ENCODE results near the gene LRRFIP1.

LRRFIP1 gene

DNA sequence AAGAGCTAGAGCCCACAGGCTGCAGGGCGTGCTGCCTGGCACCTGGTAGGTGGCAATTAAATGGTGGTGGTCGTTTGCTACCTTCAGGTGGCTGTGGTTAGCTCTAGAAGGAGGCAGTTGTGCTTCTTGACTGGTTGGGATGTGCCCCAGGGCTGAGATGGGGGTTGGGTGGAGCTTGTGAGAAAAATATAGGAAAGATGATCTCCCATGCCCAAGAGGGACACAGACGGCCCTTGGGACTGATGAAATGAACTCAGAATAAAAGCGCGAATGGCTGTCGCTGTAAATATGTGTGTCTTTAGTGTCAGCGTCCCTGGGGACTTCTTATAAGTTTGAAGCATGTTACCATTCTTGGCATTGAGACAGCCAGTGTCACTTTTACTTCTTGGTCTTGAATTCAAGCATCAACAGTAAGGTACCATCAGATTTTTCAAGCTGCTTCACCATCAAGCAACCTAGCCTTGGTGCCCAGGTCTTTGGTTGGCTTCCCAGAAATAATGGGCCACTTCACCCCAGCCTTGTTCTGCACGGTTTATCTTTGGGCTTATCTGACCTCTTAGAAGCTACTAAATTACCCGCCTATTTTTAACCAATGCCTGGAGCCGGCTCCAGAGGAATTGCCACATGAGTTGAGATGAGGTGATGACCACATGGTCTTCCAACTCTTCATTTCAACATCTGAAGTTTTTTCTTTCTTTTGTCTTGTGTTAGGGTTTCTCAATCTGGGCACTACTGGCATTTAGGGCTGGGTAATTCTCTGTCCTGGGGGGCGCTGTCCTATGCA lies 11.9 kb downstream of the LRRFIP1 start:
- DNase-seq (ENCODE audit: low read depth in 1 of 2, low spot score in 1 of 2): no peak

DNA sequence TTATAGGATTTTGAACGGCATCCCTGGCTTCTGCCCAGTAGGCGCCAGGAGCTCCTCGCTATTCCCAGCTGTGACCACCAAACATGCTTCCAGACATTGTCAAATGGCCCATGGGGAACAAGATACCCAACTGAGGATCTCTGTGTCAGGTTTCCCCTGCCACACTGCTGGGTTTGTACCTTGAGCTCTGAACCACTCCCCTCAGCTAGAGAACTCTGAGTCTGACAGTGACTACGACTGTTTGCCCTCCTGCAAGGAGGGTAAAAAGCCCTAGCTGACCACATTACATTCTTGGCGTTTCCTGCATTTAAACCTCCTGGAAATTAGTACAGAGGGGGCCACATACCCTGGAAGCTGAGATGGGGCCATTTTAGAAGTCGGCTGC lies 12.4 kb downstream of the LRRFIP1 start:
- DNase-seq (ENCODE audit: low read depth in 1 of 2, low spot score in 1 of 2): no peak

DNA sequence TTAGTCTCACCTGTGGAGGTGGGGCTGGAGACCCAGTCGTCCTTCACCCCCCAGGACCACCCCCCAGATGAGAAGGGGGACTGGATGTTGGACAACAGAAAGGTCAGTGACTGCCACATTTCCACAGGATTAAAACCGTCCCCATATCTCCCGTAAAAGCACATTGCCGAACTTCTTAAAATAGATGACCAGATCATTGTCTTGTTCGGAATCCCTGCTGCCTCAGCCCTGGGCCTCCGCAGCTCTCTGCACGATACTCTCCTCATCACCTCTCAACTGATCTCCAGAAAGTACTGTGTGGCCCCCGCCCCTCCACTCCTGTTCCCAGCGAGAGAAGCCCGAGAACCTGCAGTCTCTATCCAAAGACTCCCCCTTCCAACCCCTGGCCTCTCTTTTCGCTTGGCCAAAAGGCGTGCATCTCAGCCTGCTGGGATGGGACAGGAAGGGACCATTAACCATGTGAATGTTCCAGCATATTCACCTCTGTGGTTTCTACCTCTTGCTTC lies 13.2 kb downstream of the LRRFIP1 start:
- no peak for DNase-seq (ENCODE audit: low read depth in 1 of 2, low spot score in 1 of 2)

DNA sequence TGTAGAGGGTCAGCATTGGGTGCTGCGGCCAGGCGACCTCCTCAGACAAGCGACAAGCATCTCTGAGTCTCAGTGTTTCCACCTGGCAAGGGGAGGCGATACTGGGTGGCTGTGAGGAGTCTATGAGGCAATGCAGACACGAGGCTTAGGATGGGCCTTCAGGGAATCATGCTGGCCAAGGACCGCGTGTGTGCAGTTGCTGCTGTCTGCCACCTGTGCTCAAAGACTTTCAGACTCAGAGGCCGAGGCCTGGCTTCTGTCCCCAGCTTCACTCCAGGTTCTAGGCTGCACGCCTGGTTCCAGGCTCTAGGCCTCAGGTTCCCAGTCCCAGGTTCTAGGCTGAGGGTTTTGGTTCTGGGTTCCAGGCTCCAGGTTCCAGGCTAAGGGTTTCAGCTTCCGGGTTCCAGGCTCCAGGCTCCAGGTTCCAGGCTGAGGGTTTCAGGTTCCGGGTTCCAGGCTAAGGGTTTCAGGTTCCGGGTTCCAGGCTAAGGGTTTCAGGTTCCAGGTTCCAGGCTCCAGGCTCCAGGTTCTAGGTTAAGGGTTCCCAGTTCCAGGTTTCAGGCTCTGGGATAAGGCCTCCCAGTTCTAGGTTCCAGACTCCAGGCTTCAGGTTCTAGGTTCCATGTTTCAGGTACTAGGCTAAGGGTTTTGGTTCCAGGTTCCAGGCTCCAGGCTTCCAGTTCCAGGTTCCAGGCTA lies 14.8 kb downstream of the LRRFIP1 start:
- DNase-seq (ENCODE audit: low read depth in 1 of 2, low spot score in 1 of 2): no peak

GRCh38 chr2:237643066-237643465 lies 15.7 kb downstream of the LRRFIP1 start:
- no peak for DNase-seq (ENCODE audit: low read depth in 1 of 2, low spot score in 1 of 2)

DNA sequence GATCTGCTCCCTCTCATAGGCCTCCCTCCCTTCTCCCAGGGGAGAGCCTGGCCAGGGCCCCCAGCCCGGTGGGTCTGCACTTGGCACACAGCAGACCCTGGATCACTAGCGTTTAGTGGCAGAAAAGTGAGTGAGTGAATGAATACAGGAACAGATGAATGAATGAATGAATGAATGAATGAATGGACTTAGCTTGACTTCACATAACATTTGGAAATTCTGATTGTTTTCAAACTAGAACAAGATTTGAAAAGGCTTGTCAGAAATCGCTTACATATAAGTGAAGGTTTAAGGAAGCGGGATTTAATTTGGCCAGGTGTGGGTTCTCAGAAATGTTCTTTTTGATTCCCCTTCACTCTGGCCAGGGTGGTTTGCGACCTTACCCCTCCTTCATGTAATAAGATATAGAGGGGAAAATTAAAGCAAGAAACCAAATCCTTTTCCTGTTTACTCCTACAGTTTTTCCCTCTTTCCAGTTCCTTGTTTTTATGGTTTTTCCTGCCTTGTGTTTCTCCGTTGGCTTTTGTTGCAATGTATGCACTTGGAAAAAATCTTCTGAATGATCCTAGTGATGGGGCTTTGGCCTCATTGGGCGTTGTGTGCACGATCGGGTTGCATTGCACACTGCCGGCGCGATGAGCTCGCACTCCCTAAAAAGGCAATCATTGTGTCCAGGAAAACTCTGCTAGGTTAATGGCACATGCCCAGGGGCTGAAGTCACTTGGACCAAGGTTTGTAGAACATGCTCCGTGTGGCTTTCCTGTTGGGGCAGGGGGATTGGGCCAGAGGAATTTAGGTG lies 16.4 kb downstream of the LRRFIP1 start:
- DNase-seq (ENCODE audit: low read depth in 1 of 2, low spot score in 1 of 2): no peak

DNA sequence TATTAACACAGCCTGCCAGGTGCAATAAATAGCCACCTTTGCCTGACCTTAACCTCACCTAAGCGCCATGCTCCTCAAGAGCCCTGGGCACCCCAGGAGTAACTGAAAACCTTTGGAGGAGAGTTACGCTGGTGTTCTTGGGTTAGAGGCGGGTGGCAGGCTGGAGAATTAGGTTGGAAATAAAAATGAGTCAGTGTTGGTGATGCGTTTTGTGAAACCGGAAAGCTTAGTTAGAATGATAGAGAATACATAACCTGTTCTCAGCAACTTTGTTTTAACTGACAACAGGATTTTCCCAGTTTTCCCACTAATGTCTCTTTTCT lies 17.0 kb downstream of the LRRFIP1 start:
- no peak for DNase-seq (ENCODE audit: low read depth in 1 of 2, low spot score in 1 of 2)

- no peak for DNase-seq (ENCODE audit: low read depth in 1 of 2, low spot score in 1 of 2)
Measured at GRCh38 chr2:237645261-237645660, 17.9 kb downstream of the LRRFIP1 start.

- no peak for DNase-seq (ENCODE audit: low read depth in 1 of 2, low spot score in 1 of 2)
Measured at GRCh38 chr2:237647176-237648015, 20.0 kb downstream of the LRRFIP1 start.

DNA sequence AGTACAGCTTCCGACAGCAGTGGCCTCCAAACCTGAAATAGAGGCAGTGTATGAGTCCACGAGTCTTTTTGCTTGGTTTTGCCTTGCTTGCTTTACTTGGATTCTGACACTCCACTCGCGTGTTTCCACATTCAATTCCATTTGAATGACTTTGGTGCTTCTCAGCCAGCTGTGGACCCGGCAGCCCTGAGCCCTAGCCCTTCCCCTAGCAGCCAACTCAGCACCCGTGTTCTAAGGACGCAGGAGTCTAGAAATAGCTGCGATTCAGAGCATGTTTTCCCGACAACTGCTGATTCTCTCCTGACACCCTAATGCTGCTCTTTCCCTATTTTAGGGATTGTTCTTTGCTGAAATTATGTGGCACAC lies 20.6 kb downstream of the LRRFIP1 start:
- no peak for DNase-seq (ENCODE audit: low read depth in 1 of 2, low spot score in 1 of 2)

DNA sequence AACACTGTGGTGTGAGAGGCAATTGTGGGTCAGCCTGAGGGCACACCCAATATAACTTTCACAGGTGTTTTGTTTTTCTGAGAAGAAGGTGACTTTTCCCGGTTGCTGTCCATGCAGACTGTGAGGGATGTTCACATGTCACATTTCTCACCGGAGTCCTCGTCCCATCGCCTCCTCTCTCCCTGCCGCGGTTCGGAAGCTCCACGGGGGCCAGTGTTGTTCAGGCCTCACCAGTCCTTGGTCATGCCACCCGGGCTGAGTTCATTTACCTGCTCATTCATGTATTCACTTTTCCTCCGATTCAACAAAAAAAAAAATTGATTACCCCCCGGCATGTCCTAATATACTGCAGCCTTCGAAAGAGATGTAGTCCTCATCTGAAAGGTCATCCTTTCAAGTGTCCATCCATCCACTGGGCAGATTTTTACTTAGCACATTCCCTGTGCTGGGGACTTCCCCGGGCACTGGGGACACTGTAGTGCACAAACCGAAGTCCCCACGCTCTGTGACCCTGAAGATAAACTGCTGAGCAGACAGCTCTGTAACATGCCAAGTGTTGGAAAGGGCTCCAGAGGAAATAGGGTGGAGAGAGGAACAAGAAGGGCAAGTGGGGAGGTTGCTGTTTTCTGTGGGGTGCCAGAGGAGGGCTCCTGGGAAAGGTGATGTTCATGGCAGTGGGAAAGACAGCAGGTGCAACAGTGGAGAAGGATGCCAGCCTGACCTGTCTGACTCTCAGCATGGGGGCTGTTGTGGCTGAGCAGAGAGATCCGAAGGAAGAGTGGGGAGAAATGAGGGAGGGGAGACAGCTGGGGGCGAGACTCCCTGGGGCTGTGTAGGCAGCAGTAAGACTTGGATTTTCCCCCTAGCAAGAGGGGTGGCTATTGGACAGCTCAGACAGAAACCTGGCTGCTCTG lies 22.4 kb downstream of the LRRFIP1 start:
- no peak for DNase-seq (ENCODE audit: low read depth in 1 of 2, low spot score in 1 of 2)

DNA sequence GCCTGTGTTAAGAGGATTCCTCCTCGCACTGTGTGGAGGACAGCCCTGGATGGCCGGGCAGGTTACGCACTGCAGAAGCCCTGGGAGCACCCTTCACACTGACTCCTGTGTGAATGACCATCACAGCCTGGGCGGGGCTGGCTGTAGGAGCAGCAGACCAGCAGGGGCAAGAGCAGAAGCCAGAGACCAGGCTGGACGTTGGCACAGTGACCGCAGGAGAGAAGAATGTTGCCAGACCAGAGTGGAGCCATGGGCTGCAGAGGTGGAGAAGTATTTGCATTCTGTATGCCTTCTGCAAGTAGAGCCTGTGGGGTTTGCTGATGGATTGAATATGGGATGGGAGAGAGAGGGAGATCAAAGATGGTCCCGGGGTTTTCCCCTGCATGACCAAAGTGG lies 23.1 kb downstream of the LRRFIP1 start:
- DNase-seq (ENCODE audit: low read depth in 1 of 2, low spot score in 1 of 2): no peak

- DNase-seq (ENCODE audit: low read depth in 1 of 2, low spot score in 1 of 2): no peak
Measured at GRCh38 chr2:237651761-237652160, 24.4 kb downstream of the LRRFIP1 start.

DNA sequence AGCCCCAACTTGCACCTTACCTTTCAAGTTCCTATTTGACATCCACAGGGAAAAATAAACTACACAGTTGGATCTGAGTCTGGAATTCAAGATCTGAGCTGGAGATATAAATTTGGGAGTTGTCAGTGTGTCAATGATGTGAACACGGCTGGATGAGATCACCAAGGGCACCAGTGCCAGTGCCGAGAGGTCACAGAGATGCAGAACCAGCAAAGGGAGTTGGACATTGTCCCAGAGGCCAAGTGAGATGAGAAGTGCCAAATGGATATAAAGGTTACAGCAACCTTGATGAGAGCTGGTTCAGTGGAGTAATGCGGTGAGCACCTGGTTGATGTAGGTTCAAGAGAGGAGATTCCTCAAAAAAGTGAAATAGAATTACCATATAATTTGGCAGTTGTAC lies 24.8 kb downstream of the LRRFIP1 start:
- no peak for DNase-seq (ENCODE audit: low read depth in 1 of 2, low spot score in 1 of 2)

DNA sequence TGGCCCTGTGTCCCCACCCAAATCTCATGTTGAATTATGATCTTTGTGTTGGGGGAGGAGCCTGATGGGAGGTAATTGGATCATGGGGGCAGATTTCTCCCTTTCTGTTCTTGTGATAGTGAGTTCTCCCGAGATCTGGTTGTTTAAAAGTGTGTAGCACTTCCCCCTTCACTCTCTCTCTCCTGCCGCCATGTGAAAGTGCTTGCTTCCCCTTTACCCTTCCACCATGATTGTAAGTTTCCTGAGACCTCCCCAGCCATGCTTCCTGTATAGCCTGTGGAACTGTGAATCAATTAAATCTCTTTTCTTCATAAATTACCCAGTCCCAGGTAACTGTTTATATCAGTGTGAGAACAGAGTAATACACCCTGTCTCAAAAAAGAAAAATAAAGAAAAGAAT lies 25.5 kb downstream of the LRRFIP1 start:
- DNase-seq (ENCODE audit: low read depth in 1 of 2, low spot score in 1 of 2): no peak

DNA sequence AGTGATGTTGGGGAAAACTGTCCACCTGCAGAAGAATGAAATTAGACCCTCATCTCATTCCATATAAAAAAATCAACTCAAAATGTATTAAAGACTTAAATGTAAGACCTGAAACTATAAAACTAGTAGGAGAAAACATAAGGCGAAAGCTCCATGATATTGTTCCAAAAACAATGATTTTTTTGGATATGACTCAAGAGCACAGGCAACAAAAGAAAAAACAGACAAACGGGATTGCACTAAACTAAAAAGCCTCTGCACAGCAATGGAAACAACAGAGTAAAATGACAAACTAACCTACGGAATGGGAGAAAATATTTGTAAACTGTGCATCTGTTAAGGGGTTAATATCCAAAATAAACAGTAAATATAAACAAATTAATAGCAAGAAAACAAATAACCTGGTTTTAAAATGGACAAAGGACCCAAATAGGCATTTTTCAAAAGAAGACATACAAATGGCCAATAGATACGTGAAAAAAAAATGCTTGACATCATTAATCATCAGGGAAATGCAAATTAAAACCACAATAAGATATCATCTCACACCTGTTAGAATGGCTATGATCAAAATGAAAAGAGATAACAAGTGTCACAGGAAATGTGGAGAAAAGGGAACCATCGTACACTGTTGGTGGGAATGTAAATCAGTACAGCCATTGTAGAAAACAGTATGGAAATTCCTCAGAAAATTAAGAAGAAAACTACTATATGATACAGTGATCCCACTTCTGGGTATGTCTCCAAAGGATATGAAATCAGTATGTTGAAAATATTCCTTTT lies 26.6 kb downstream of the LRRFIP1 start:
- DNase-seq (ENCODE audit: low read depth in 1 of 2, low spot score in 1 of 2): no peak

DNA sequence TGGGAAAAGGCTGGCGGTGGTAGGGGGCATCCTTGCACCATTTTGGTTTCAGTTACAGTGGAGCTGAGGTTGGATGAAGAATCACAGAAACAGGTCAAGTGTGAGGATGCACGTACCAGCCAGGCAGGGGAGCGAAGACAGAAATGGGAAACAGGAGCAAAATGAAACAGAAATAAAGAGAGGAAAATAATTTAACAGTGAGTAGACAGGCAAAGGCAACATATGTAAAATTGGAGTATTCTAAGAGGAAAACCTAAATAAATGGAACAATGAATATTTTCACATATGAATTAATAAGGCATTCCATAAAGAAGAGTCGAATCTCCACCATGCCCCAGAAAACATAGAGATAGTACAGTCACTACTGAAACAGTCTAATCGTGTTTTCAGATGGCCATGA lies 29.7 kb downstream of the LRRFIP1 start:
- DNase-seq (ENCODE audit: low read depth in 1 of 2, low spot score in 1 of 2): no peak

DNA sequence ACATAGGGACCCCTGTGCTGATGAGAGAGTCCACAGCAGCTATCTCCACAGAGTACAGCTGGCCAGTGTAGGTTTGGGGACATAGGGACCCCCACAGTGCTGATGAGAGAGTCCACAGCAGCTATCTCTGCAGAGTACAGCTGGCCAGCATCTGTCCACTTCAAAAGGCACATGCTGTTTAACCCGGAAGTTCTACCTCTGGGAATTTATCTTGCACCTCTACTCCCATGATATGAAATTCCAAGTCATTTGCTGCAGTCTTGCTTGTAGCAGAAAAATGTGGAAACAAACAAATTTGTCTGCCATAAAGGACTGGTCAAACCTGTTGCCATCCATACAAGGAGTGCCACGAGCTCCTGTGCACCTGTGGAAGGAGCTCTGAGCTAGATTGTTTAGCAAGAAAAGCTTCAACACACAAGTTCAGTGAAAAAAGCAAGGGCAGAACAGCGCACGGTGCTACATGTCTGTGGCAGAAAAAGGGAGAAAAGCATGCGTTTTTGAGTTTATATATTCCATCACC lies 33.1 kb downstream of the LRRFIP1 start:
- DNase-seq (ENCODE audit: low read depth in 1 of 2, low spot score in 1 of 2): no peak

- no peak for DNase-seq (ENCODE audit: low read depth in 1 of 2, low spot score in 1 of 2)
Measured at GRCh38 chr2:237661270-237661669, 33.9 kb downstream of the LRRFIP1 start.
